ENCODE measurements around the gene RASSF6. TPM values are rescaled to one million over a fixed set of nuclear protein-coding genes. Genes with fewer than 3 reads are reported as not detected.

Gene RASSF6
- total RNA-seq, 1 donor = not detected

DNA sequence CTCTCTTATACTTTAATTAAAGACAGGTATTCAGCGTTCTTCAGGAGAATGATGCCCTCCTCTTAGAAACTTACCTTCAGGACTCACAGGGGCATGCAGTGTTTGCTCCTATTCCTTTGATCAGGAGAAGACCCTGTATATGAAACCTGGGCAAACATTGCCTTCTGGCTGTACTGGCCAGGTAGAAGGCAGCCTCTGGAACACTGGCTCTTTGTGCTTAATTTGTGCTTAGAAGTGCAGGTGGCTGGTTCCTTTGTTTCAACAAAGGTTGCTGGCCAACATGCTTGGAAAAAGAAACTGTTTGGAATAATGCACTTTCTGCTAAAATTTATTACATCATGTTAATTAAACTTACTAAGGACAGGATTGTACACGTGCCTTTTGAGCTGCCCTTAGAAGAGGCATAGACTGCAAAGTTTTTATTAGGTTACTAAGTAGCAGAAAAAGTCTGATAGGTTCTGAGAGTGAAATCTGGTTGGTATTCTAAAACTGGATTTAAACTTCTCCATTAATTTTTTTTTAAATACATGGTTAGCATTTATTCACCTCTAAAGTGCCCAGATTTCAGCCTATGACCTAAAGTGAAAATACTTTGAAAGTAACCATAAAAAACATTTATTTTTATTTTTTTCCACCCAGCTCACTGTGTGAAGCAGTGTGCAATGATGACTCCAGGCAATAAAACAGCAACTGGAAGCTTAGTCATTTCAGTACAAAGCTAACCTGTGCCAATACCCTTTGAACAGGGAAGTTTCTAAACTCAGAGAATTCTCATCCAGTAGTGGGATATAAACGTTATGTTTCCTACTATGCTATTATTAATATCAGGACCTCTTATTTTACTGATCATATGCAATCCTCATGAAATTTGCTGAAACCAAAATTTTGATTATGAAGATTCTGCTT, 11.3 kb downstream of the RASSF6 start:
- H3K79me2 ChIP-seq (ENCODE audit: insufficient read depth, low read length) = no peaks in the 10 kb centered on the region
- no peak overlapping the region for H2AFZ ChIP-seq (ENCODE audit: low read length)
- H3K4me1 ChIP-seq (ENCODE audit: insufficient read depth, low read length) = peaks cover 5% of the 10 kb centered on the region
- no peak overlapping the region for H3K4me2 ChIP-seq (ENCODE audit: insufficient read depth, low read length)
- DNase-seq (ENCODE audit: insufficient read length, low spot score, missing footprints) = no peak
- H3K4me3 ChIP-seq (ENCODE audit: insufficient read depth, low read length) = no peak overlapping the region
- H4K20me1 ChIP-seq (ENCODE audit: insufficient read depth, low read length) = no peaks in the 10 kb centered on the region
- no peaks in the 10 kb centered on the region for H3K9me3 ChIP-seq (ENCODE audit: low read depth, low read length)
- H3K27me3 ChIP-seq (ENCODE audit: insufficient read depth, low read length) = peaks cover 8% of the 10 kb centered on the region
- no peaks in the 10 kb centered on the region for H3K36me3 ChIP-seq (ENCODE audit: insufficient read depth, low read length)
- H3K27ac ChIP-seq (ENCODE audit: low read depth, low read length) = peak overlapping the region; percentile 22
- TF ChIP-seq, protein P1, sequence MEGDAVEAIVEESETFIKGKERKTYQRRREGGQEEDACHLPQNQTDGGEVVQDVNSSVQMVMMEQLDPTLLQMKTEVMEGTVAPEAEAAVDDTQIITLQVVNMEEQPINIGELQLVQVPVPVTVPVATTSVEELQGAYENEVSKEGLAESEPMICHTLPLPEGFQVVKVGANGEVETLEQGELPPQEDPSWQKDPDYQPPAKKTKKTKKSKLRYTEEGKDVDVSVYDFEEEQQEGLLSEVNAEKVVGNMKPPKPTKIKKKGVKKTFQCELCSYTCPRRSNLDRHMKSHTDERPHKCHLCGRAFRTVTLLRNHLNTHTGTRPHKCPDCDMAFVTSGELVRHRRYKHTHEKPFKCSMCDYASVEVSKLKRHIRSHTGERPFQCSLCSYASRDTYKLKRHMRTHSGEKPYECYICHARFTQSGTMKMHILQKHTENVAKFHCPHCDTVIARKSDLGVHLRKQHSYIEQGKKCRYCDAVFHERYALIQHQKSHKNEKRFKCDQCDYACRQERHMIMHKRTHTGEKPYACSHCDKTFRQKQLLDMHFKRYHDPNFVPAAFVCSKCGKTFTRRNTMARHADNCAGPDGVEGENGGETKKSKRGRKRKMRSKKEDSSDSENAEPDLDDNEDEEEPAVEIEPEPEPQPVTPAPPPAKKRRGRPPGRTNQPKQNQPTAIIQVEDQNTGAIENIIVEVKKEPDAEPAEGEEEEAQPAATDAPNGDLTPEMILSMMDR (IDR thresholded peaks at IDR 0.05; ENCODE audit: extremely low read depth, low read depth, low read length) = no peak

DNA sequence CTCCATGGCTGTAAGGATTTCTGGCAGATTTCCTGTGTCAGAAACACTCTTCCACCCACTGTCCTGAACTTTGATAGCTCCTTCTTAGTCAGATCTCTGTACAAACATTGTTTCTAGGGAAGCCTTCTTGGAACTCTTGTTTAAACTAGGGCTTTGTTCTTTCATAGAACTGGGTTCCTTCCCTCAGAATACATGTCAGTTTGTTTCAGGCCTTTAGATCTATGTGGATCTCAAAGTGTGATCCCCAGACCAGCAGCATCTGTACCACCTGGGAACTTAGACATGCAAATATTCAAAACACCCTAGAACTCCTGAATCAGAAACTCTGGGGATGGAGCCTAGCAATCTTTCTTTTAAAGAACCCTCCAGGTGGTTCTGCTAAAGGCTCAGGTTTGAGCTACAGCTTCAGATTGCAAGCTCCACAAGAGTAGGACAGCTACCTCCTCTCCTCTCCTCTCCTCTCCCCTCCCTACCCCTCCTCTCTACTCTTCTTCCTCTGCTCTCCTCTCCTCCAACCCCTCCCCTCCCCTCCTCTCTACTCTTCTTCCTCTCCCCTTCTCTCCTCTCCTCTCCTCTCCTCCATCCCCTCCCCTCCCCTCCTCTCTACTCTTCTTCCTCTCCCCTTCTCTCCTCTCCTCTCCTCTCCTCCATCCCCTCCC, 12.7 kb downstream of the RASSF6 start:
- H3K4me2 ChIP-seq (ENCODE audit: insufficient read depth, low read length) = no peak overlapping the region
- no peaks in the 10 kb centered on the region for H3K79me2 ChIP-seq (ENCODE audit: insufficient read depth, low read length)
- H3K27ac ChIP-seq (ENCODE audit: low read depth, low read length) = no peak overlapping the region
- peaks cover 15% of the 10 kb centered on the region for H3K4me1 ChIP-seq (ENCODE audit: insufficient read depth, low read length)
- H3K36me3 ChIP-seq (ENCODE audit: insufficient read depth, low read length) = no peaks in the 10 kb centered on the region
- no peaks in the 10 kb centered on the region for H4K20me1 ChIP-seq (ENCODE audit: insufficient read depth, low read length)
- DNase-seq (ENCODE audit: insufficient read length, low spot score, missing footprints) = peak; percentile 64
- peaks cover 8% of the 10 kb centered on the region for H3K27me3 ChIP-seq (ENCODE audit: insufficient read depth, low read length)
- no peaks in the 10 kb centered on the region for H3K9me3 ChIP-seq (ENCODE audit: low read depth, low read length)
- H2AFZ ChIP-seq (ENCODE audit: low read length) = no peak overlapping the region
- no peak overlapping the region for H3K4me3 ChIP-seq (ENCODE audit: insufficient read depth, low read length)
- TF ChIP-seq, protein P1 (IDR thresholded peaks at IDR 0.05; ENCODE audit: extremely low read depth, low read depth, low read length) = no peak

DNA sequence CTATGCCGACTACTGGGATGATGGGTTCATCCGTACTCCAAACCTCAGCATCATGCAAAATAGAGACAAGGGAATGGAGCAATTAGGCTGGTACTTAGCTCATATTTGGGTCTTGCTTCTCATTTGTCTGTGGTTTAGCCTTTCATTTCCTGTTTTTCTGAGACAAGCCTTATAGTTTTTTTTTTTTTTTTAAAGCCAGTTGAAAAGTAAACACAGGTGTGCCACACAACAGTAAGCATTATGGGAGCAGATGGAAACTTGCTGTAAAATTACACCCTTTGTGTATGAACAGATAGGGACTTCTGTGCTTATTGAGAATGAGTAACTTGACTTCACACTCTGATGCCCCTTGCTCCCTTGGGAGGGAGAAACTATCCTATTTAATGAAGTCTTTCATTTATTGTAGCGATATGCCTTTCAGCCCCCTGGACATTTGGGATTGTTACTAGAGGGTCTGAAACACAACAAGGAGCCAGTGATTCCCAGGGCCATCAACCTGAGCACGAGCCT, 13.7 kb downstream of the RASSF6 start:
- no peak overlapping the region for H2AFZ ChIP-seq (ENCODE audit: low read length)
- H3K9me3 ChIP-seq (ENCODE audit: low read depth, low read length) = no peaks in the 10 kb centered on the region
- H3K27ac ChIP-seq (ENCODE audit: low read depth, low read length) = no peak overlapping the region
- H3K4me1 ChIP-seq (ENCODE audit: insufficient read depth, low read length) = peaks cover 15% of the 10 kb centered on the region
- peaks cover 8% of the 10 kb centered on the region for H3K27me3 ChIP-seq (ENCODE audit: insufficient read depth, low read length)
- H3K79me2 ChIP-seq (ENCODE audit: insufficient read depth, low read length) = no peaks in the 10 kb centered on the region
- TF ChIP-seq, protein P1 (IDR thresholded peaks at IDR 0.05; ENCODE audit: extremely low read depth, low read depth, low read length) = no peak
- H3K4me2 ChIP-seq (ENCODE audit: insufficient read depth, low read length) = no peak overlapping the region
- H4K20me1 ChIP-seq (ENCODE audit: insufficient read depth, low read length) = no peaks in the 10 kb centered on the region
- no peaks in the 10 kb centered on the region for H3K36me3 ChIP-seq (ENCODE audit: insufficient read depth, low read length)
- no peak for DNase-seq (ENCODE audit: insufficient read length, low spot score, missing footprints)
- H3K4me3 ChIP-seq (ENCODE audit: insufficient read depth, low read length) = no peak overlapping the region

Data from osteoblast (primary cell).